Measurements from ENCODE around the gene PYDC1. TPM values are rescaled to one million over a fixed set of nuclear protein-coding genes. Genes with fewer than 3 reads are reported as not detected.
"Not testable (repeated sequence)": the region's sequence is repeated elsewhere in the genome, so short reads cannot be mapped to it uniquely, and the experiment has no call there.

PYDC1 gene
- total RNA-seq, 1 donor from 2014 or later: not detected

GRCh38 chr16:31221357-31222160 lies 4.6 kb upstream of the PYDC1 start:
- no peak for DNase-seq (ENCODE audit: low read depth)

DNA sequence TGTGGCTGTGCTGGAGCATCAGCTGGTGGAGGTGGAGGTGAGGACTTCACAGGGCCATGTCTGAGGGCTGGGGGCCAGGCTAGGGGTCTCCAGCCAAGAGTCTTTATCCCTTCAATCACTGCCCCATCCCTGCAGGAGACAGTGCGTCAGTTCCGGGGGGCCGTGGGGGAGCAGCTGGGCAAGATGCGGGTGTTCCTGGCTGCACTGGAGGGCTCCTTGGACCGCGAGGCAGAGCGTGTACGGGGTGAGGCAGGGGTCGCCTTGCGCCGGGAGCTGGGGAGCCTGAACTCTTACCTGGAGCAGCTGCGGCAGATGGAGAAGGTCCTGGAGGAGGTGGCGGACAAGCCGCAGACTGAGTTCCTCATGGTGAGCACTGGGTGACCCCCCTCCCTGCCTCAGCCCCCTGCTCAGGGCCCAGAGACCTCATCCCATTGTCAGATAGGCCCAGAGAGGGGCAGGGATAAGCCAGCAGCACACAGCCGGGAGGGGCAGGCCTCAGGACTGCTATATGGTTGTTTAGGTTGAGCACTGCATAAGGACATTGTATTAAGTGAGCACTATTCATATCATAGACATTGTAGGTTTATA lies 2.3 kb upstream of the PYDC1 start:
- DNase-seq (ENCODE audit: low read depth): no peak

DNA sequence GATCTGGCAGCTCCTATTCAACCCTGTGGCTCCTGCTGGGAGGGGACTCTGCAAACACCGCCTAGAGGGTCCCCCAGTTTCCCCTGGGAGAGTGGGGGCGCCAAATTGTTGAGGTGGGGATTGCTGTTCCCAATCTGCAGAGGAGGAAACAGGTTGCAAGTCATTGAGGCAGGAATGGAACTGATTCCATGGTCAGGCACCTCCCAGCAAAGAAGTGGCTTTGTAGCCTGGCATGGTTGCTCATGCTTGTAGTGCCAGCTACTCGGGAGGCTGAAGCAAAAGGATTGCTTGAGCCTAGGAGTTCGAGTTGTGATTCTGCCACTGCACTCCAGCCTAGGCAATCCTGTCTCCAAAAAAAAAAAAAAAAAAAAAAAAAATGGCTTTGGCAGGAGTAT lies 198 bp upstream of the PYDC1 start:
- no peak for DNase-seq (ENCODE audit: low read depth)

- peak; percentile 14 for DNase-seq (ENCODE audit: low read depth)
Observed at GRCh38 chr16:31215287-31216162, 1.4 kb downstream of the PYDC1 start.

GRCh38 chr16:31214708-31215286 lies 2.1 kb downstream of the PYDC1 start:
- no peak for DNase-seq (ENCODE audit: low read depth)

DNA sequence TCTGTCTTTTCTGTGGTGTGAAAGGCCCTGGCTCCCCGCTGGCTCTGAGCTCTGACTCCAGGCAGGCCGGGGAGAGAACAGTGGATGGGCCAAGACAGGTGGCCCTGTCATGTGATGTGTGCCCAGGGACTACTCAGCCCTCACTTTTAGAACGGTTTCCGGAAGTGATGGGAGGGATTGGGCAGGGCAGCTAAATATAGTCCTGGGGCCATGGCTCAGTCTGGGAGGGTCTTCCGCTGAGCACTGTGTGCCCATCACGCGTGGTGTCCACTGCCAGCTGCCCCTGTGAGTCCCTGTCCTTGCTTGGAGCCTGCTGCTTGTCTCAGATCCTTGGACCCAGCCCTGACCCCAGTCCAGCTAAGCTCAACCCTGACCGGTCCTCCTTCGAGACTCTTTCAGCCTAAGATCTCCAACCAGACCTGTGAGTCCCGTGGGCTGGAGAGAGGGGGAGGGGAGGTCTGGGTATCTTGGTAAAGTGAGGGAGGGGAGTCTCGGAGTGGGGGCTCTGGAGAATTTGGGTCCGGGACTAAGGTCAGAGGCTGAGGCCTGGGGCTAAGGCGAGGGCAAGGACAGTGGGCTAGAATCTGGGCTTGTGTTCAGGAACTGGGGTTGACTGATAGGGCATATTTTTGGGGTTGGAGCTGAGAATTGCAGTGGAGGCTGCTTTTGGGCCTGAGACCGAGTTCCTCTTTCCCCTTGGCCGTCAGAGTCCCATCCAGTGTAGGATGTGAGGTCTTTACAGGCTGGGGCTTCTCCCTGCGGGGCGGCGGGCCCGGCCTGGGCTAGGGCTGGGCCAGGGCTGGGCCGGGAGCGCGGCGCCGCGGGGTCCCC lies 2.8 kb downstream of the PYDC1 start, which contains the start of gene TRIM72:
TSS of gene TRIM72 (plus strand) at position 243 of the 831 bp plus-strand sequence. CDS start 620 bp downstream, outside the sequence.
- no peak for DNase-seq (ENCODE audit: low read depth)

DNA sequence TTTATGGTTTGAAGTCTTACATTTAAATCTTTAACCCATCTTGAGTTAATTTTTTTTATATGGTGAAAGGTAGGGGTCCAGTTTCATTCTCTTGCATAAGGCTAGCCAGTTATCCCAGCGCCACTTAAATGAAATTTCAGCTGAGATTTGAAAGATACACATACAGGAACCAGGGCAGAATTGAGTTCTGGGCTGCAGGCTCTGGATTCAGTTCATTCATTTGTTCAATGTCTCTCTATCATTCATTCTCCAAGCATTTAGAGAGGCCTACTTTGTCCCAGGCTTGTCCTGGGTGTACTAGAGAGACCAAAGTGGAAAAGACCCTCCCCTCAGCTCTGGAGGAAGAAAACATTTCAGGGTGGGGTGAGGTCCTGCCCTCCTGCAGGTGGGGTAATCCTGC lies 3.6 kb downstream of the PYDC1 start:
- DNase-seq (ENCODE audit: low read depth): no peak

GRCh38 chr16:31206776-31207175 lies 10.2 kb downstream of the PYDC1 start:
- DNase-seq (ENCODE audit: low read depth): no peak

- DNase-seq (ENCODE audit: low read depth): no peak
Observed at GRCh38 chr16:31204871-31205666, 11.9 kb downstream of the PYDC1 start.

DNA sequence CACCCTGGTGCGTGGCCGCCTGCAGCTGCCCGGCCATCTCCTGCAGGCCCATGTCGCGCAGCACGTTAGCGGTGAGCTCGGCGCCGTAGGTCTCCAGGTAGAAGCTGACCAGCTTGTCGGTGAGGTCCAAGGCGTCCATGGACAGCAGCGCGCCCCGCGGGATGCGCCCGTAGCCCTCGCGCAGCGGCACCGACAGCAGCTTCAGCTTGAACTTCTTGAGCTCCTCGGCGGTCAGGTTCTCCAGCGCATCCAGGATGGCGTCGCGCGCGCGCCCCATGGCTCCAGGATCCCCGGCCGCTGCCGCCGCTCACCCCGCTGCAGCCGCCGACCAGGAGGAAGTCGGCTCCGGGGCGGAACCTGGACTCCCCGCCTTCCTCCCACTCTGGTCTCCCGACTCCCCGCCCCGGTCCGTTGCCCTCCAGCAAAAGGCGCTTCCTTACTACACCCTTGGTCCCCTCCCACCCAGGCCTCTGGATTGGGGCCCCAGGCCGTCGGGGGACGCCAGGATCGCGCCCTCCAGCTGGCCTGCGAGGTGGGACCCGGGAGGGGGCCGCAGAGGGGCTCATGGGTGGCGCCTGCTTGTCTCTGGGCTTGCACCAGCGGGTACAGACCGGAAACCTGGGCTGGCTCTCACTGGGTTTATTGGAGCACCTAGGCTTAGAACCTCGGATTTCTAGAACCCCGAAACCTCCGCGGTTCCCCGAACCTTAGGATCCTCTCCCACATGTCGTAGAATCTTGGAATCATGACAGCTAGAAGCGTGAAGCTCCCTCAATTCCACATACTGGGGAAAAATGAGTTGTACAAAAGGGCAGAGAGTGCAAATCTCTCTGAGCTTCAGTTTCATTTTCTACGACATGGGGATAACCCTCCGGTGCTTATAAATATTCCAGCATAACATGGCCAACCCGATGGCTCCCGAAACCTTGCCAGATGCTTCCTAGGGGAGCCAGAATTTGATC lies 14.2 kb downstream of the PYDC1 start, which contains the start of gene PYCARD:
TSS of gene PYCARD (minus strand) at position 347 of the 962 bp plus-strand sequence. CDS start at position 277, 70 bp downstream.
- no peak for DNase-seq (ENCODE audit: low read depth)

- DNase-seq (ENCODE audit: low read depth): no peak
Observed at GRCh38 chr16:31201582-31202413, 15.1 kb downstream of the PYDC1 start.

DNA sequence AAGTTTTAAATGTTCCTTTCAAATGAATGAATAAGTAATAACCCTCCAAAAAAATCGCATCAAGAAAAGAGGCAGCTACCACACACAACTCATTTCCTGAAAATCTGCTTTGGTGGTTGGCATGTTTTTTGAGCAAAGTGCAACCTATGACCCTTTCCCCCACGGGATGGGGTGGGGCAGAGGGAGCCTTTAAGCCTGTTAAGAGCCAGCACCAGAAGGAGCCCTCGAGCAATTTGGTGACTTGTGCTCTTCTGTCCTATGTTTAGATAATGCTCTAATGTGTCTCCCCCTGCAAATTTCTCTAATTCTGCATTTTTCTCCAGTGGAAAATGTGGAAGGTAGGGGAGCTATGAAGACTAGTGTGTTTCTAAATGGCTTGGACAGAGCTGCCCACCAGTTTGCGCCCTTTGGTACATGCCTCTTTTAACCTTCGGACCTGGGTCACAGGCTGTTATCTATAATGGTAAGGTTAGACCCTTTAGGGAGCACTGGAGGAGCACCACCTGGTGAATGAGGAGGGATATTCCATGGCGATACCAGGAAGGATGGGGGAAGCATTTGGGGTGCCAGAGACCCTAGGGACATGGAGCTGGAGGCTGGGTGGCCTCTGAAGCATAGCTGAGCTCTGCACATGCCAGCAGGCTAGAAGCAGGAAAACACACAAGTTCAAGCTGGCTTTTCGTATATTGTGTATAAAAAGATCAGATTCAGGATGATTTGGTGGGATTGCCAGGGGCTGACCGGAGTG lies 15.9 kb downstream of the PYDC1 start:
- DNase-seq (ENCODE audit: low read depth): no peak

- not testable (repeated sequence) for DNase-seq (ENCODE audit: low read depth)
Observed at GRCh38 chr16:31200111-31200510, 16.8 kb downstream of the PYDC1 start.

- DNase-seq (ENCODE audit: low read depth): no peak
Observed at GRCh38 chr16:31199430-31200041, 17.4 kb downstream of the PYDC1 start.

DNA sequence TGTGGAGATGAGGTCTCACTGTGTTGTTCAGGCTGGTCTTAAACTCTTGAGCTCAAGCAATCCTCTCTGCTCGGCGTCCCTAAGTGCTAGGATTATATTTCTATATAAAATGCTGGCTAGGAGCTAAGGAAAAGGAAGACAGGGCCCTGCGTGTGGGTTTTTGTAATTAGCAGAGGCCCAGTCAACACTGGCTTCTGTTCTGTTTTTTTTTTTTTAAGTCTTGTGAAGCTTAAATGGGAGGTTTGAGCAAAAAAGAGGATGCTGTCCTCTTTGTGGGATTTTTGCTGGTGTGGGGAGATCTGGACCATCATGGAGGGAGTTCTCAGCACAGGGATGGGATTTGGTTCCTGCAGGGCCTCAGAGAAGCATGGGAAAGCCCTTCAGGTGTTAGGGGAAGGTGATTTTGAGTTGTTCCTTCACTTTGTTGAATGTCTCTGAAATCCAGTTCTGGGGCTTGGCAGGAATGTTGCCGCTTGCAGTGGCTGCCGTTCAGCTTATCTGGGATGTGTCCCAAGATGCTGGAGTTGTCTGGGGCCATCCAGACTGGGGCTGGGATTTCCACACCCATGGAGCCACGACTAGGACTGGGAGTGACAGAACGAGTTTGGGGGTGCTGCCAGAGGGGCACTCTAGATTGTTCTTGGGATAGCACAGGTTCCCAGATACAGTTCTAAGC lies 18.6 kb downstream of the PYDC1 start:
- DNase-seq (ENCODE audit: low read depth): no peak
